HTR-8/SVneo (cell line): ENCODE results near the gene BMP7.
A peak's percentile ranks its signal among the peaks of the same experiment; 100 is the strongest.
"Not testable (repeated sequence)": the region's sequence is repeated elsewhere in the genome, so short reads cannot be mapped to it uniquely, and the experiment has no call there.

Experiments used
- DNase-seq: peaks from one replicate; pipeline ENCODE4 v3.0.0; 2011; ENCODE audit warnings: low spot score, mixed read lengths; ENCODE audit not compliant: insufficient read length
- FAIRE-seq: peaks from 2 replicates; lab custom pipeline; 2011; peaks lifted over from hg19 to GRCh38; lab: Jason Lieb, UNC

The BMP7 gene

GRCh38 chr20:57199656-57200405 lies 66.6 kb downstream of the BMP7 start:
- DNase-seq (no peak), FAIRE-seq (peak; percentile 85)

GRCh38 chr20:57198132-57199072 lies 68.0 kb downstream of the BMP7 start:
- no peak for DNase-seq
- FAIRE-seq, result peak; percentile 13

- DNase-seq (no peak), FAIRE-seq (peak; percentile 78)
These were observed 68.9 kb downstream of the BMP7 start for GRCh38 chr20:57197352-57198131.

GRCh38 chr20:57195469-57196100 lies 70.9 kb downstream of the BMP7 start:
- DNase-seq, result no peak
- peak; percentile 92 for FAIRE-seq

GRCh38 chr20:57195023-57195422 lies 71.4 kb downstream of the BMP7 start:
- no peak for FAIRE-seq

GRCh38 chr20:57194154-57194553 lies 72.3 kb downstream of the BMP7 start:
- FAIRE-seq (peak; percentile 72), DNase-seq (no peak)

More at GRCh38 chr20:57195023-57195422, 71.4 kb downstream of the BMP7 start:
- no peak for DNase-seq

- DNase-seq (no peak), FAIRE-seq (peak; percentile 93)
These were observed 73.3 kb downstream of the BMP7 start for GRCh38 chr20:57193094-57193493.

GRCh38 chr20:57192311-57192710 lies 74.1 kb downstream of the BMP7 start:
- FAIRE-seq, result no peak
- DNase-seq, result no peak

GRCh38 chr20:57191265-57191638 lies 75.2 kb downstream of the BMP7 start:
- not testable (repeated sequence) for DNase-seq, FAIRE-seq

GRCh38 chr20:57190536-57191264 lies 75.7 kb downstream of the BMP7 start:
- FAIRE-seq (peak; percentile 79), DNase-seq (no peak)

- FAIRE-seq, result no peak
These were observed 76.7 kb downstream of the BMP7 start for GRCh38 chr20:57189713-57190112.

GRCh38 chr20:57188576-57189079 lies 77.8 kb downstream of the BMP7 start:
- DNase-seq (no peak), FAIRE-seq (peak; percentile 64)

More at GRCh38 chr20:57189713-57190112, 76.7 kb downstream of the BMP7 start:
- no peak for DNase-seq

GRCh38 chr20:57188056-57188455 lies 78.4 kb downstream of the BMP7 start:
- DNase-seq (no peak), FAIRE-seq (no peak)

GRCh38 chr20:57187068-57187634 lies 79.3 kb downstream of the BMP7 start:
- no peak for DNase-seq
- FAIRE-seq, result peak; percentile 83

- DNase-seq (no peak), FAIRE-seq (peak; percentile 68)
These were observed 80.2 kb downstream of the BMP7 start for GRCh38 chr20:57186192-57186591.

- no peak for FAIRE-seq
- no peak for DNase-seq
These were observed 81.2 kb downstream of the BMP7 start for GRCh38 chr20:57185188-57185743.

- DNase-seq, result no peak
- no peak for FAIRE-seq
These were observed 82.9 kb downstream of the BMP7 start for GRCh38 chr20:57183457-57184009.

GRCh38 chr20:57181639-57182038 lies 84.8 kb downstream of the BMP7 start:
- DNase-seq, result no peak
- FAIRE-seq, result peak; percentile 28
